NCI-H1048 (cell line): ENCODE results near the gene SND1.

Source experiments
- DNase-seq: peaks from one replicate; lab custom pipeline; 2025; lab: John Stamatoyannopoulos, UW

SND1 gene

GRCh38 chr7:127730658-127731276 lies 78.8 kb downstream of the SND1 start:
- DNase-seq, result no peak

GRCh38 chr7:127731431-127732080 lies 79.6 kb downstream of the SND1 start:
- DNase-seq, result no peak

- DNase-seq, result no peak
These were observed 80.3 kb downstream of the SND1 start for GRCh38 chr7:127732306-127732705.

- DNase-seq, result no peak
These were observed 82.0 kb downstream of the SND1 start for GRCh38 chr7:127733986-127734385.

GRCh38 chr7:127736511-127736910 lies 84.5 kb downstream of the SND1 start:
- DNase-seq, result no peak

- DNase-seq, result no peak
These were observed 86.9 kb downstream of the SND1 start for GRCh38 chr7:127738859-127739258.

- no peak for DNase-seq
These were observed 89.9 kb downstream of the SND1 start for GRCh38 chr7:127741764-127742375.

- DNase-seq, result no peak
These were observed 93.5 kb downstream of the SND1 start for GRCh38 chr7:127745445-127745844.

GRCh38 chr7:127751062-127751461 lies 99.1 kb downstream of the SND1 start:
- DNase-seq, result no peak

GRCh38 chr7:127751490-127752448 lies 99.8 kb downstream of the SND1 start:
- no peak for DNase-seq

- DNase-seq, result no peak
These were observed 100.8 kb downstream of the SND1 start for GRCh38 chr7:127752829-127753228.

- no peak for DNase-seq
These were observed 102.5 kb downstream of the SND1 start for GRCh38 chr7:127754457-127754856.

- no peak for DNase-seq
These were observed 103.5 kb downstream of the SND1 start for GRCh38 chr7:127755521-127755920.

GRCh38 chr7:127755965-127756364 lies 104.0 kb downstream of the SND1 start:
- DNase-seq, result no peak

- DNase-seq, result no peak
These were observed 106.1 kb downstream of the SND1 start for GRCh38 chr7:127758105-127758504.

- DNase-seq, result no peak
These were observed 106.9 kb downstream of the SND1 start for GRCh38 chr7:127758845-127759244.

GRCh38 chr7:127759945-127760421 lies 108.0 kb downstream of the SND1 start:
- DNase-seq, result no peak

GRCh38 chr7:127760436-127761031 lies 108.5 kb downstream of the SND1 start:
- no peak for DNase-seq

- DNase-seq, result no peak
These were observed 109.2 kb downstream of the SND1 start for GRCh38 chr7:127761196-127761595.

GRCh38 chr7:127764681-127765080 lies 112.7 kb downstream of the SND1 start:
- DNase-seq, result no peak

GRCh38 chr7:127765150-127765549 lies 113.2 kb downstream of the SND1 start:
- no peak for DNase-seq
